ENCODE data around the gene GINS2. TPM values are rescaled to one million over a fixed set of nuclear protein-coding genes. Genes with fewer than 3 reads are reported as not detected.

Gene GINS2
- total and polyA plus RNA-seq, 2 experiments from 2014 or later: 40.5 to 44.4 TPM

- ATAC-seq (no peak), DNase-seq (ENCODE audit: low spot score) (no peak)
- TF ChIP-seq POLR2AphosphoS5 (IDR thresholded peaks at IDR 0.05; ENCODE audit: low read depth) (no peak), NANOG (IDR thresholded peaks at IDR 0.05; ENCODE audit: borderline replicate concordance) (no peak), ETS1 (IDR thresholded peaks at IDR 0.05) (no peak), ZNF331 (CRISPR knock-in tag; IDR thresholded peaks at IDR 0.05; ENCODE audit: low read depth) (no peak), CTCF (conservative IDR thresholded peaks at IDR 0.05; ENCODE audit: low read depth in 2 of 2) (no peak), EZH2phosphoT487 (IDR thresholded peaks at IDR 0.05; ENCODE audit: unreplicated experiment) (no peak), ZNF114 (CRISPR knock-in tag; IDR thresholded peaks at IDR 0.05) (no peak)
- TF ChIP-seq, protein P1, sequence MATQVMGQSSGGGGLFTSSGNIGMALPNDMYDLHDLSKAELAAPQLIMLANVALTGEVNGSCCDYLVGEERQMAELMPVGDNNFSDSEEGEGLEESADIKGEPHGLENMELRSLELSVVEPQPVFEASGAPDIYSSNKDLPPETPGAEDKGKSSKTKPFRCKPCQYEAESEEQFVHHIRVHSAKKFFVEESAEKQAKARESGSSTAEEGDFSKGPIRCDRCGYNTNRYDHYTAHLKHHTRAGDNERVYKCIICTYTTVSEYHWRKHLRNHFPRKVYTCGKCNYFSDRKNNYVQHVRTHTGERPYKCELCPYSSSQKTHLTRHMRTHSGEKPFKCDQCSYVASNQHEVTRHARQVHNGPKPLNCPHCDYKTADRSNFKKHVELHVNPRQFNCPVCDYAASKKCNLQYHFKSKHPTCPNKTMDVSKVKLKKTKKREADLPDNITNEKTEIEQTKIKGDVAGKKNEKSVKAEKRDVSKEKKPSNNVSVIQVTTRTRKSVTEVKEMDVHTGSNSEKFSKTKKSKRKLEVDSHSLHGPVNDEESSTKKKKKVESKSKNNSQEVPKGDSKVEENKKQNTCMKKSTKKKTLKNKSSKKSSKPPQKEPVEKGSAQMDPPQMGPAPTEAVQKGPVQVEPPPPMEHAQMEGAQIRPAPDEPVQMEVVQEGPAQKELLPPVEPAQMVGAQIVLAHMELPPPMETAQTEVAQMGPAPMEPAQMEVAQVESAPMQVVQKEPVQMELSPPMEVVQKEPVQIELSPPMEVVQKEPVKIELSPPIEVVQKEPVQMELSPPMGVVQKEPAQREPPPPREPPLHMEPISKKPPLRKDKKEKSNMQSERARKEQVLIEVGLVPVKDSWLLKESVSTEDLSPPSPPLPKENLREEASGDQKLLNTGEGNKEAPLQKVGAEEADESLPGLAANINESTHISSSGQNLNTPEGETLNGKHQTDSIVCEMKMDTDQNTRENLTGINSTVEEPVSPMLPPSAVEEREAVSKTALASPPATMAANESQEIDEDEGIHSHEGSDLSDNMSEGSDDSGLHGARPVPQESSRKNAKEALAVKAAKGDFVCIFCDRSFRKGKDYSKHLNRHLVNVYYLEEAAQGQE (IDR thresholded peaks at IDR 0.05; ENCODE audit: unreplicated experiment): no peak
- Histone ChIP-seq H3K79me2 (replicated peaks; ENCODE audit: insufficient read depth) (no peaks in the 10 kb centered on the region), H2AFZ (no peak overlapping the region), H4K20me1 (replicated peaks; ENCODE audit: insufficient read depth) (0 out of 2 replicates have a peak, but pooled peaks cover 4% of the 10 kb centered on the region), H3K4me3 (no peak overlapping the region), H3K36me3 (ENCODE audit: insufficient read depth) (no peaks in the 10 kb centered on the region), H3K9me2 (ENCODE audit: insufficient read depth) (no peaks in the 10 kb centered on the region), H3K4me1 (ENCODE audit: insufficient read depth) (no peaks in the 10 kb centered on the region; the same call in 1 of the 2 replicates), H3F3A (replicated peaks; ENCODE audit: low read depth) (peaks cover 5% of the 10 kb centered on the region), H3K27me3 (ENCODE audit: insufficient read depth) (no peaks in the 10 kb centered on the region), H3K4me2 (no peak overlapping the region), H3K27ac (ENCODE audit: low read depth) (no peak overlapping the region)
- Mint-ChIP-seq H3K4me1 (peaks cover 8% of the 10 kb centered on the region), H3K9me3 (no peaks in the 10 kb centered on the region), H3K27ac (no peak overlapping the region), H3K4me3 (no peak overlapping the region), H3K36me3 (ENCODE audit: low read depth) (no peaks in the 10 kb centered on the region), H3K27me3 (ENCODE audit: insufficient read depth, low read depth, poor library complexity) (peaks cover 7% of the 10 kb centered on the region)
These were observed 31.5 kb upstream of the GINS2 start for GRCh38 chr16:85720302-85720637.

- peaks cover 12% of the 10 kb centered on the region for H3K4me1 Mint-ChIP-seq
- H3K36me3 Mint-ChIP-seq (ENCODE audit: low read depth): no peaks in the 10 kb centered on the region
- TF ChIP-seq CREB1 (CRISPR knock-in tag; IDR thresholded peaks at IDR 0.05; ENCODE audit: low read depth): no peak
- TF ChIP-seq, protein P1 (IDR thresholded peaks at IDR 0.05; ENCODE audit: unreplicated experiment): no peak
These were observed 31.0 kb upstream of the GINS2 start for GRCh38 chr16:85719605-85720301.

More at GRCh38 chr16:85719605-85720301, 31.0 kb upstream of the GINS2 start:
- no peak overlapping the region for H3K4me2 ChIP-seq
- no peaks in the 10 kb centered on the region for H3K36me3 ChIP-seq (ENCODE audit: insufficient read depth)
- H4K20me1 ChIP-seq (replicated peaks; ENCODE audit: insufficient read depth): 0 out of 2 replicates have a peak, but pooled peaks cover 4% of the 10 kb centered on the region
- ATAC-seq (no peak), DNase-seq (ENCODE audit: low spot score) (no peak)
- H3K27me3 Mint-ChIP-seq (ENCODE audit: insufficient read depth, low read depth, poor library complexity): peaks cover 12% of the 10 kb centered on the region
- H3K9me2 ChIP-seq (ENCODE audit: insufficient read depth): no peaks in the 10 kb centered on the region
- H3F3A ChIP-seq (replicated peaks; ENCODE audit: low read depth): peaks cover 5% of the 10 kb centered on the region
- no peaks in the 10 kb centered on the region; the same call in 1 of the 2 replicates for H3K4me1 ChIP-seq (ENCODE audit: insufficient read depth)
- no peak overlapping the region for H3K27ac ChIP-seq (ENCODE audit: low read depth)
- no peak overlapping the region for H3K4me3 Mint-ChIP-seq
- no peaks in the 10 kb centered on the region for H3K9me3 Mint-ChIP-seq
- no peak overlapping the region for H3K4me3 ChIP-seq
- H3K79me2 ChIP-seq (replicated peaks; ENCODE audit: insufficient read depth): no peaks in the 10 kb centered on the region
- no peak overlapping the region for H3K27ac Mint-ChIP-seq
- H2AFZ ChIP-seq: no peak overlapping the region
- no peaks in the 10 kb centered on the region for H3K27me3 ChIP-seq (ENCODE audit: insufficient read depth)
